Measurements from ENCODE around the gene UBQLN3. TPM values are rescaled to one million over a fixed set of nuclear protein-coding genes. Genes with fewer than 3 reads are reported as not detected.

The UBQLN3 gene
- total RNA-seq, 1 experiment from 2014 or later: not detected

DNA sequence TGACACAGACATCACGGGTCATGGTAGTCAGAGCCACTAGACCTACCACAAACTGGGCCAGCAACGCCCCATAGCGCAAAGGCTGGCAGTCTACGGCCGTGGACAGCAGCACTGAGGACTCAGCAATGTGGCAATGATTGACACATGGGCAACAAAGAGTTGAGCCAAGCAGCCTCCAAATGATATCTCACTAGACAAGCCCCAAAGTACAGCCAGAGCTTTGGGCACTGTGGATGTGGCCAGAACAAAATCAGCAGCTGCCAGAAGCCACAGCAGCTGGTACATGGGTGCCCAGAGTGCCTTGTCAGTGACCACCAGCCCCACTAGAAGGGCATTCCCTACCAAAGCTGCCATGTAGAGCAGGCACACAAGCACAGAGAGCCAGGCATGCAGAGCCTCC is 18.0 kb upstream of the UBQLN3 start:
- Histone ChIP-seq H3K9ac (ENCODE audit: low read length) (no peak overlapping the region), H3K36me3 (ENCODE audit: control insufficient read depth in 1 of 2, insufficient read depth in 2 of 2, low read length in 2 of 2) (no peaks in the 10 kb centered on the region), H3K79me2 (ENCODE audit: insufficient read depth, low read length) (no peaks in the 10 kb centered on the region), H3K27me3 (ENCODE audit: insufficient read depth, low read length) (peaks cover 61% of the 10 kb centered on the region; the same call in 1 of the 2 replicates), H3K4me3 (replicated peaks in 1 of 2; ENCODE audit: low read depth in 1 of 2, low read length in 2 of 2) (no peak overlapping the region), H4K20me1 (ENCODE audit: insufficient read depth) (no peaks in the 10 kb centered on the region), H3K9me3 (ENCODE audit: control insufficient read depth in 1 of 2, insufficient read depth in 1 of 2, low read depth in 1 of 2, low read length in 2 of 2) (no peaks in the 10 kb centered on the region), H3K27ac (ENCODE audit: low read depth, low read length) (no peak overlapping the region), H2AFZ (ENCODE audit: low read depth, low read length, poor library complexity, severe bottlenecking) (no peak overlapping the region), H3K4me2 (ENCODE audit: low read length) (no peak overlapping the region), H3K9me2 (ENCODE audit: insufficient read depth) (no peaks in the 10 kb centered on the region), H3K4me1 (ENCODE audit: control insufficient read depth in 1 of 2, insufficient read depth in 2 of 2, low read length in 2 of 2) (no peaks in the 10 kb centered on the region)
- TF ChIP-seq ZNF274 (IDR thresholded peaks at IDR 0.05; ENCODE audit: low read depth, low read length) (no peak), FOSL1 (IDR thresholded peaks at IDR 0.05; ENCODE audit: low read depth) (no peak), POLR2AphosphoS5 (IDR thresholded peaks at IDR 0.05; ENCODE audit: low read depth, low read length) (no peak), EGR1 (IDR thresholded peaks at IDR 0.05; ENCODE audit: low read depth) (no peak), JUND (IDR thresholded peaks at IDR 0.05) (no peak), EZH2phosphoT487 (IDR thresholded peaks at IDR 0.05; ENCODE audit: borderline replicate concordance) (no peak), TCF7L2 (IDR thresholded peaks at IDR 0.05; ENCODE audit: borderline replicate concordance, extremely low read depth, insufficient read depth, insufficient read length) (no peak), RAD21 (IDR thresholded peaks at IDR 0.05; ENCODE audit: low read depth) (no peak), ZFX (IDR thresholded peaks at IDR 0.05) (no peak), ELF1 (IDR thresholded peaks at IDR 0.05; ENCODE audit: borderline replicate concordance, low read depth) (no peak), CEBPB (IDR thresholded peaks at IDR 0.05; ENCODE audit: low read depth) (no peak), YY1 (IDR thresholded peaks at IDR 0.05; ENCODE audit: extremely low read depth, insufficient replicate concordance, low read depth, low read length) (no peak), SP1 (IDR thresholded peaks at IDR 0.05; ENCODE audit: low read depth) (no peak), SIN3A (IDR thresholded peaks at IDR 0.05; ENCODE audit: low read depth) (no peak), EZH2 (IDR thresholded peaks at IDR 0.05) (no peak)
- TF ChIP-seq, protein P1, sequence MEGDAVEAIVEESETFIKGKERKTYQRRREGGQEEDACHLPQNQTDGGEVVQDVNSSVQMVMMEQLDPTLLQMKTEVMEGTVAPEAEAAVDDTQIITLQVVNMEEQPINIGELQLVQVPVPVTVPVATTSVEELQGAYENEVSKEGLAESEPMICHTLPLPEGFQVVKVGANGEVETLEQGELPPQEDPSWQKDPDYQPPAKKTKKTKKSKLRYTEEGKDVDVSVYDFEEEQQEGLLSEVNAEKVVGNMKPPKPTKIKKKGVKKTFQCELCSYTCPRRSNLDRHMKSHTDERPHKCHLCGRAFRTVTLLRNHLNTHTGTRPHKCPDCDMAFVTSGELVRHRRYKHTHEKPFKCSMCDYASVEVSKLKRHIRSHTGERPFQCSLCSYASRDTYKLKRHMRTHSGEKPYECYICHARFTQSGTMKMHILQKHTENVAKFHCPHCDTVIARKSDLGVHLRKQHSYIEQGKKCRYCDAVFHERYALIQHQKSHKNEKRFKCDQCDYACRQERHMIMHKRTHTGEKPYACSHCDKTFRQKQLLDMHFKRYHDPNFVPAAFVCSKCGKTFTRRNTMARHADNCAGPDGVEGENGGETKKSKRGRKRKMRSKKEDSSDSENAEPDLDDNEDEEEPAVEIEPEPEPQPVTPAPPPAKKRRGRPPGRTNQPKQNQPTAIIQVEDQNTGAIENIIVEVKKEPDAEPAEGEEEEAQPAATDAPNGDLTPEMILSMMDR (IDR thresholded peaks at IDR 0.05 in 2 of 3, conservative IDR thresholded peaks at IDR 0.05 in 1 of 3; ENCODE audit: borderline replicate concordance in 1 of 3, insufficient read depth in 1 of 3, low read depth in 2 of 3, low read length in 2 of 3): no peak
- TF ChIP-seq, protein P2, sequence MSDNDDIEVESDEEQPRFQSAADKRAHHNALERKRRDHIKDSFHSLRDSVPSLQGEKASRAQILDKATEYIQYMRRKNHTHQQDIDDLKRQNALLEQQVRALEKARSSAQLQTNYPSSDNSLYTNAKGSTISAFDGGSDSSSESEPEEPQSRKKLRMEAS (IDR thresholded peaks at IDR 0.05): no peak
- TF ChIP-seq, protein P3, sequence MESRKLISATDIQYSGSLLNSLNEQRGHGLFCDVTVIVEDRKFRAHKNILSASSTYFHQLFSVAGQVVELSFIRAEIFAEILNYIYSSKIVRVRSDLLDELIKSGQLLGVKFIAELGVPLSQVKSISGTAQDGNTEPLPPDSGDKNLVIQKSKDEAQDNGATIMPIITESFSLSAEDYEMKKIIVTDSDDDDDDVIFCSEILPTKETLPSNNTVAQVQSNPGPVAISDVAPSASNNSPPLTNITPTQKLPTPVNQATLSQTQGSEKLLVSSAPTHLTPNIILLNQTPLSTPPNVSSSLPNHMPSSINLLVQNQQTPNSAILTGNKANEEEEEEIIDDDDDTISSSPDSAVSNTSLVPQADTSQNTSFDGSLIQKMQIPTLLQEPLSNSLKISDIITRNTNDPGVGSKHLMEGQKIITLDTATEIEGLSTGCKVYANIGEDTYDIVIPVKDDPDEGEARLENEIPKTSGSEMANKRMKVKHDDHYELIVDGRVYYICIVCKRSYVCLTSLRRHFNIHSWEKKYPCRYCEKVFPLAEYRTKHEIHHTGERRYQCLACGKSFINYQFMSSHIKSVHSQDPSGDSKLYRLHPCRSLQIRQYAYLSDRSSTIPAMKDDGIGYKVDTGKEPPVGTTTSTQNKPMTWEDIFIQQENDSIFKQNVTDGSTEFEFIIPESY (IDR thresholded peaks at IDR 0.05; ENCODE audit: extremely low read depth, insufficient replicate concordance, low read length): no peak
- TF ChIP-seq, protein P4, sequence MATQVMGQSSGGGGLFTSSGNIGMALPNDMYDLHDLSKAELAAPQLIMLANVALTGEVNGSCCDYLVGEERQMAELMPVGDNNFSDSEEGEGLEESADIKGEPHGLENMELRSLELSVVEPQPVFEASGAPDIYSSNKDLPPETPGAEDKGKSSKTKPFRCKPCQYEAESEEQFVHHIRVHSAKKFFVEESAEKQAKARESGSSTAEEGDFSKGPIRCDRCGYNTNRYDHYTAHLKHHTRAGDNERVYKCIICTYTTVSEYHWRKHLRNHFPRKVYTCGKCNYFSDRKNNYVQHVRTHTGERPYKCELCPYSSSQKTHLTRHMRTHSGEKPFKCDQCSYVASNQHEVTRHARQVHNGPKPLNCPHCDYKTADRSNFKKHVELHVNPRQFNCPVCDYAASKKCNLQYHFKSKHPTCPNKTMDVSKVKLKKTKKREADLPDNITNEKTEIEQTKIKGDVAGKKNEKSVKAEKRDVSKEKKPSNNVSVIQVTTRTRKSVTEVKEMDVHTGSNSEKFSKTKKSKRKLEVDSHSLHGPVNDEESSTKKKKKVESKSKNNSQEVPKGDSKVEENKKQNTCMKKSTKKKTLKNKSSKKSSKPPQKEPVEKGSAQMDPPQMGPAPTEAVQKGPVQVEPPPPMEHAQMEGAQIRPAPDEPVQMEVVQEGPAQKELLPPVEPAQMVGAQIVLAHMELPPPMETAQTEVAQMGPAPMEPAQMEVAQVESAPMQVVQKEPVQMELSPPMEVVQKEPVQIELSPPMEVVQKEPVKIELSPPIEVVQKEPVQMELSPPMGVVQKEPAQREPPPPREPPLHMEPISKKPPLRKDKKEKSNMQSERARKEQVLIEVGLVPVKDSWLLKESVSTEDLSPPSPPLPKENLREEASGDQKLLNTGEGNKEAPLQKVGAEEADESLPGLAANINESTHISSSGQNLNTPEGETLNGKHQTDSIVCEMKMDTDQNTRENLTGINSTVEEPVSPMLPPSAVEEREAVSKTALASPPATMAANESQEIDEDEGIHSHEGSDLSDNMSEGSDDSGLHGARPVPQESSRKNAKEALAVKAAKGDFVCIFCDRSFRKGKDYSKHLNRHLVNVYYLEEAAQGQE (IDR thresholded peaks at IDR 0.05; ENCODE audit: low read depth): no peak
- ChIA-PET POLR2A (interaction anchor here (1.7 kb wide), 1 partner anchor 22 kb away, joined by 7 read pairs; no protein-coding TSS in a partner anchor), CTCF (no interaction called here), RAD21 (ENCODE audit: low non-redundant PET in 1 of 2, low total read pairs in 2 of 2, uncharacterized antibody in 2 of 2, unreplicated experiment in 2 of 2) (no interaction called here)
- intact Hi-C loops (cut with micrococcal nuclease): no loop called here
- no TSS peak for BruUV-seq (replicated peaks)
- no peak for ATAC-seq
- DNase-seq (ENCODE audit: low read depth, low spot score): no peak

Data from HCT116 (cell line).